ENCODE measurements around the gene MAGT1. TPM values are rescaled to one million over a fixed set of nuclear protein-coding genes. Genes with fewer than 3 reads are reported as not detected.

Gene MAGT1
- total and polyA plus RNA-seq, 3 experiments from 2014 or later = 44.0 to 55.0 (median 45.2) TPM

DNA sequence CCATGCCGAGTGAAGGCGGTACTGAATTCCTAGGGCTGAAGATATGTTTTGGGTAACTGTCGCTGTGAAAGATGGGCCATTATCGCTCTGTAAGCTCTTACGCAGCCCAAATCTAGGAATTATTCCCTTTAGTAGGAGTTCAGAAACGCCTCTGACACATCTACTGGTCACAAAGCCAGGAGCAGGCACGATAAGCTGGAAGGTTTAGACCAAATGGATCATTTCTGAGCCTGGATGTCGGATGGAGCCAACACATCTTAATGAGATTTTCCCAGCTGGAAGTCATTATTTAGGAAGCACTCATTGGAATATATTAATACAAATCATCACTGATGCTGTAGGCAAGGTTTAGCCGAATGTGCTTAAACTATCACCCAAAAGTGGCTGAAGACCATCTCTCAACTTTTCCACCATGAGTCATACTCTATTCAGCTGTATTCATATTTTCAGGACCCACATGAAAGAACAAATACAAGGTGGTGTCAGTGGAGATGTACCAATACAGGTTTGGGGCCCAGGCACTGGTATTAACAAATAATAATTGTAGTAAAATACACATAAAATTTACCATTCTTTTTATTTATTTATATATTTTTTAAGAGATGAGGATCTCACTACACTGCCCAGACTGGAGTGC is 75.0 kb downstream of the MAGT1 start:
- ChIA-PET CTCF (no interaction called here), POLR2A (no interaction called here)
- Histone ChIP-seq H3K27me3 (ENCODE audit: insufficient read depth, low read length, poor library complexity, severe bottlenecking) (no peaks in the 10 kb centered on the region), H3K36me3 (ENCODE audit: insufficient read depth, low read length) (no peaks in the 10 kb centered on the region), H3K4me1 (ENCODE audit: insufficient read depth, low read length) (no peaks in the 10 kb centered on the region), H3K4me3 (ENCODE audit: low read length) (no peak overlapping the region), H3K9me3 (ENCODE audit: low read length) (no peaks in the 10 kb centered on the region), H3K27ac (ENCODE audit: low read depth, low read length) (no peak overlapping the region)
- no peak overlapping the region for H3K27ac Mint-ChIP-seq
- peaks cover 2 to 11% (median 7%) of the 10 kb centered on the region in 5 donors for H3K9me3 Mint-ChIP-seq
- H3K4me1 Mint-ChIP-seq = no peaks in the 10 kb centered on the region
- H3K4me3 Mint-ChIP-seq = no peak overlapping the region
- peaks cover 6 to 27% (median 11%) of the 10 kb centered on the region in 3 donors for H3K36me3 Mint-ChIP-seq
- DNase-seq = no peak
- H3K27me3 Mint-ChIP-seq = peaks cover 0 to 1% of the 10 kb centered on the region in 2 donors

DNA sequence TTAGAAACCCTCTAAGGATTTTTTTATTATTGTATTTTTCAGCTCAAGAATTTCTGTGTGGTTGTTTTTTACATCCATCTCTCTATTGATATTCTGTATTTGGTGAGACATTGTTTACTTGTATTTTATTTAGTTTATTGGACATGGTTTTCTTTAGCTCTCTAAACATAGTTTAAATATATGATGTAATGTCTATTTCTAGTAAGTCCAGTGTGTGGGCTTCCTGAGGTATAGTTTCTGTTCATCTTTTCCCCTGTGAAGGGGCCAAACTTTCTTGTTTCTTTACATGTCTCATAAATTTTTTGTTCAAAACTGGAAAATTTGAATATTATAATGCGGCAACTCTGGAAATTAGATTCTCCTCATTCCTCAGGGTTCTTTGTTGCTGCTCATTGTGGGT is 81.0 kb downstream of the MAGT1 start:
- Mint-ChIP-seq H3K27me3 (peaks cover 0 to 4% of the 10 kb centered on the region in 2 donors), H3K9me3 (peaks cover 0 to 6% (median 0%) of the 10 kb centered on the region in 5 donors), H3K4me3 (no peak overlapping the region), H3K27ac (no peak overlapping the region), H3K4me1 (no peaks in the 10 kb centered on the region), H3K36me3 (no peaks in the 10 kb centered on the region)
- Histone ChIP-seq H3K4me3 (ENCODE audit: low read length) (no peak overlapping the region), H3K4me1 (ENCODE audit: insufficient read depth, low read length) (no peaks in the 10 kb centered on the region), H3K27ac (ENCODE audit: low read depth, low read length) (no peak overlapping the region), H3K9me3 (ENCODE audit: low read length) (no peaks in the 10 kb centered on the region), H3K36me3 (ENCODE audit: insufficient read depth, low read length) (no peaks in the 10 kb centered on the region), H3K27me3 (ENCODE audit: insufficient read depth, low read length, poor library complexity, severe bottlenecking) (no peaks in the 10 kb centered on the region)
- ChIA-PET CTCF (no interaction called here), POLR2A (no interaction called here)
- no peak for DNase-seq

DNA sequence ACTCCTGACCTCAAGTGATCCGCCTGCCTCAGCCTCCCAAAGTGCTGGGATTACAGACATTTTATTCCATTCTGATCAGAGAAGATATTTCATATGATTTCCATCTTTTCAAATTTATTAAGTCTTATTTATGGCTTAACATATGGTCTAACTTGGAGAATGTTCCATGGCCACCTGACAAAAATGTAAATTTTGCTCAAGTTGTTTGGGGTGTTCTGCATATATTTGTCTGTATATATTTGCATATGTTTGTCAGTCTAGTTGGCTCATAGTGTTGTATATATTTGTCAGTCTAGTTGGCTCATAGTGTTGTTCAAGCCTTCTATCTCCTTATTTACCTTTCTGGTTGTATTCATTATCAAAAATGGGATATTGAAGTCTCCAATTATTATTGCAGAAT is 93.0 kb downstream of the MAGT1 start:
- no peaks in the 10 kb centered on the region for H3K27me3 Mint-ChIP-seq

DNA sequence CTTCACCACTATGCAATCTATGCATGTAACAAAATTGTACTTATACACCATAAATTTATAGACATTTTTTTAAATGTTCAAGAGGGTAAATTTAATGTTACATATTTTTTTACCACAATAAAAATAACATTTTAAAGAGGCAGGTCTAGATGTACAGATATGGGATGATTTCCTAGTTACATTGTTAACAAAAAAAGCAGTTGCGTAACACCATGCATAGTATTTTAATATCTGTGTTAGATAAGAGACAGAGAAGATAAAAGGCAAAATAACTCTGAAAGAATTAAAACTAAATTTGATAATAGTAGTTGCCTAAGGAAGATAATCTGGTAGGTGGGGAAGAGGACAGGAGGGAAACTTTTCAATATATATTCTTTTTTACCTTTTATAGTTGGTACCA is 100.1 kb downstream of the MAGT1 start:
- DNase-seq = no peak
- Mint-ChIP-seq H3K9me3 (peaks cover 0 to 2% (median 0%) of the 10 kb centered on the region in 5 donors), H3K27ac (peak overlapping the region in 1 of 8 donors; percentile 19), H3K27me3 (peaks cover 0 to 3% of the 10 kb centered on the region in 2 donors), H3K36me3 (peaks cover 0 to 1% (median 0%) of the 10 kb centered on the region in 3 donors), H3K4me3 (no peak overlapping the region), H3K4me1 (no peaks in the 10 kb centered on the region)
- ChIA-PET POLR2A (no interaction called here), CTCF (no interaction called here)
- no peaks in the 10 kb centered on the region for H3K9me3 ChIP-seq (ENCODE audit: low read length)
- no peaks in the 10 kb centered on the region for H3K36me3 ChIP-seq (ENCODE audit: insufficient read depth, low read length)
- no peaks in the 10 kb centered on the region for H3K4me1 ChIP-seq (ENCODE audit: insufficient read depth, low read length)
- no peaks in the 10 kb centered on the region for H3K27me3 ChIP-seq (ENCODE audit: insufficient read depth, low read length, poor library complexity, severe bottlenecking)
- H3K4me3 ChIP-seq (ENCODE audit: low read length) = no peak overlapping the region
- H3K27ac ChIP-seq (ENCODE audit: low read depth, low read length) = no peak overlapping the region

More for the DNA sequence above, 93.0 kb downstream of the MAGT1 start:
- H3K4me1 Mint-ChIP-seq = no peaks in the 10 kb centered on the region
- no peaks in the 10 kb centered on the region for H3K36me3 Mint-ChIP-seq
- H3K27me3 ChIP-seq (ENCODE audit: insufficient read depth, low read length, poor library complexity, severe bottlenecking) = no peaks in the 10 kb centered on the region
- no peak overlapping the region for H3K4me3 ChIP-seq (ENCODE audit: low read length)
- H3K4me3 Mint-ChIP-seq = no peak overlapping the region
- peaks cover 0 to 8% (median 4%) of the 10 kb centered on the region in 5 donors for H3K9me3 Mint-ChIP-seq
- POLR2A ChIA-PET = no interaction called here
- no peaks in the 10 kb centered on the region for H3K36me3 ChIP-seq (ENCODE audit: insufficient read depth, low read length)
- H3K4me1 ChIP-seq (ENCODE audit: insufficient read depth, low read length) = no peaks in the 10 kb centered on the region
- no peak overlapping the region for H3K27ac ChIP-seq (ENCODE audit: low read depth, low read length)
- no peak for DNase-seq
- H3K27ac Mint-ChIP-seq = no peak overlapping the region
- CTCF ChIA-PET = no interaction called here
- no peaks in the 10 kb centered on the region for H3K9me3 ChIP-seq (ENCODE audit: low read length)

DNA sequence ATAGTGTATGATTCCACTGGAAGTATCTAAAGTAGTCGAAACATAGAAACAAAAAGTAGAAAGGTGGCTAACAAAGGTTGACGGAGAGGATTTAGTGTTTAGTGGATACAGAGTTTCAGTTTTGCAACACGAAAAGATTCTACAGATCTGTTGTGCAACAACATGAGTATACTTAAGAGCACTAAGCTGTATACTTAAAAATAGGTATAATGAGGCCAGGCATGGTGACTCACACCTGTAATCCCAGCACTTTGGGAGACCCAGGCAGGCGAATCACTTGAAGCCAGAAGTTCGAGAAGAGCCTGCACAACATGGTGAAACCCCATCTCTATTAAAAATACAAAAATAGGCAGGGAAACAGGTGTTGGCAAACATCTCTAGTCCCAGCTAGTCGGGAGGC is 101.3 kb downstream of the MAGT1 start:
- Histone ChIP-seq H3K9me3 (ENCODE audit: low read length) (no peaks in the 10 kb centered on the region), H3K4me3 (ENCODE audit: low read length) (no peak overlapping the region), H3K27me3 (ENCODE audit: insufficient read depth, low read length, poor library complexity, severe bottlenecking) (no peaks in the 10 kb centered on the region), H3K4me1 (ENCODE audit: insufficient read depth, low read length) (no peaks in the 10 kb centered on the region), H3K27ac (ENCODE audit: low read depth, low read length) (no peak overlapping the region), H3K36me3 (ENCODE audit: insufficient read depth, low read length) (no peaks in the 10 kb centered on the region)
- no peak for DNase-seq
- Mint-ChIP-seq H3K9me3 (no peaks in the 10 kb centered on the region), H3K4me1 (no peaks in the 10 kb centered on the region), H3K4me3 (no peak overlapping the region), H3K36me3 (peaks cover 0 to 1% (median 0%) of the 10 kb centered on the region in 3 donors), H3K27ac (no peak overlapping the region), H3K27me3 (peaks cover 0 to 3% of the 10 kb centered on the region in 2 donors)
- ChIA-PET CTCF (no interaction called here), POLR2A (no interaction called here)

DNA sequence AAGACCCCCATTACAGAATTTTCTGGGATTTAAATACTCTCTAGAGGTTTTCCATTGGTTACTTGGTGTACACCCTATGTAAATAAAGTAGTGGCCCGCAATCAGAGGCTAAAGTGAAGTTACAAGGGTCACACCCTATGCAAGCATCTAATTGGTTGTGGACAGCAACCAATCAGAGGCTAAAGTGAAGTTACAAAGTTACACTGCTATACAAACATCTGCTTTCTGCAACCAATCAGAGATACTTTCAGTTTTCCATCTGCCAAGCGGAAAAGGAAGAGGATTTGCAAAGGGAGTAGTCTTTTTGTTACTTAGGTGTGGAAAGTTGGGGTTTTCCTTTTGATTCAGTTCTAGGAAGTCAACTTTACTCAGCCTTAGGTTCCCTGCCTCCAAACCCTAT is 107.2 kb downstream of the MAGT1 start:
- POLR2A ChIA-PET = no interaction called here
- H3K4me1 ChIP-seq (ENCODE audit: insufficient read depth, low read length) = peaks cover 13% of the 10 kb centered on the region
- H3K4me3 ChIP-seq (ENCODE audit: low read length) = peak overlapping the region; percentile 65

DNA sequence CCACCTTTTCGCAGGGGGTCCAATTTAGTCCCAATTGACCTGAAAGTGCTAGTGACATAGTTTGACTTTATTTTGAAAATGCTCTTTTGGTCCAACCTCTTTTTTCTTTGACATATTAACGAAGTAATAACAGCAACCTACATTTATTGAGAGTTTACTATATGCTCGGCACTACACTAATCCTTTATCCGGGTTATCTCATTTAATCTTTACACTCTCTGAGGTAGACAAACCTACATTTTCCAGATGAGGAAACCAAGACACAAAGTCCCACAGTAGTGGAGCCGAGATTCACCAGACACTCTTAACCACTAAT is 108.9 kb downstream of the MAGT1 start:
- POLR2A ChIA-PET = no interaction called here
- DNase-seq = no peak
- H3K4me3 ChIP-seq (ENCODE audit: low read length) = peak overlapping the region; percentile 73

More for the DNA sequence above, 107.2 kb downstream of the MAGT1 start:
- Histone ChIP-seq H3K9me3 (ENCODE audit: low read length) (no peaks in the 10 kb centered on the region), H3K27ac (ENCODE audit: low read depth, low read length) (peak overlapping the region; percentile 16), H3K27me3 (ENCODE audit: insufficient read depth, low read length, poor library complexity, severe bottlenecking) (no peaks in the 10 kb centered on the region), H3K36me3 (ENCODE audit: insufficient read depth, low read length) (no peaks in the 10 kb centered on the region)
- peak in 3 of 5 donors; percentile 13 to 59 (median 52) for DNase-seq
- Mint-ChIP-seq H3K9me3 (no peaks in the 10 kb centered on the region), H3K27ac (peak overlapping the region; percentile 29 to 99 (median 89)), H3K4me1 (peaks cover 19 to 42% (median 23%) of the 10 kb centered on the region in 3 donors), H3K27me3 (peaks cover 0 to 3% of the 10 kb centered on the region in 2 donors), H3K36me3 (peaks cover 0 to 7% (median 0%) of the 10 kb centered on the region in 3 donors), H3K4me3 (peak overlapping the region; percentile 63 to 99 (median 82))
- CTCF ChIA-PET = interaction anchor here (1.3 to 2.1 kb wide), 2 partner anchors 111 to 237 kb away, joined by 3 to 7 read pairs; partner anchors contain the start of gene COX7B

DNA sequence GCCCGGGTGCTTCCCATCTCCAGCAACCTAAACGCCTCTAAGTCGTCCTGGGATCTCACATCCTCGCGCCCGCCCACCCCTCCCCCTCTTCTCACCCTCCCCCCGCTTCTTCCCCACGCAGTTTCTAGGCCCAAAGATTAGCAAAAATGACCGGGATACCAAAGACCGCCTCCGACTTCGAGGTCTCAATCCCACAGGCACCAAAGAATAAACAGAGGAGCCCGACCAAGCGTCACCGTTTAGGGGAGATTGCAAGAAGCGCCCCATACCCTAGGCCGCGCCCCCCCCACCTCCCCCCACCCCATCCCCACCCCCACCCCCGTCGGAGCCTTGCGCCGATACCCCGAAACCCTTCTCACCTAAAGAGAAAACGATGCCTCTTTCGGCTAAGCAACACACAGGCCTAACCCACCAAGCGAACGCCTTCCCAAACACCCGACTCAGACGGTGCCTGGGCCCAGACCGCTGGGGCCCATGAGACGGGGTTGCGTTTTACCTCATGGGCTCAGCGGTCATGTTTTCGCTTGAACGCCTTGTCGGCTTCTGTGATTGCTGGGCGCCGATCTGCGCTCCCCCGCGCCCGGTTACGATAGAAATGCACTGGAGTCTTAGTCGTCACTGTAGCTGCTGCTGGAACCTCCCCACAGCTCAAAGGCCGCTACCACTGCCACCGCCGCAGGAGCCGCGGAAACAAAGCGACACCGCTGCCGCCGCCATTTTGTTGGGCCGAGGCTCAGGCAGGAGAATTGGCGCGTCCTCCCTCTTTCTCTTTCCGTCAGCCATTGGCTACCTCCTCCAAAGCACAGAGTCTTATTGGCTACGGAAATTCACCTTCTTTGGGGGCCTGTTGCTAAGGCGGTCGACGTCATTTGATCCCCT is 109.5 kb downstream of the MAGT1 start, which contains the start of gene ATRX:
Gene ATRX (minus strand): TSS at position 731 of the 879 bp plus-strand sequence. CDS start 215 bp downstream, at position 516.
- peak within 1 kb of the TSS; percentile 73 for H3K4me3 ChIP-seq (ENCODE audit: low read length)
- H3K36me3 ChIP-seq (ENCODE audit: insufficient read depth, low read length) = no peaks in the 10 kb centered on the region
- peaks cover 0 to 10% (median 0%) of the 10 kb centered on the region in 3 donors for H3K36me3 Mint-ChIP-seq
- peaks cover 32 to 52% (median 37%) of the 10 kb centered on the region in 3 donors for H3K4me1 Mint-ChIP-seq
- CTCF ChIA-PET = no interaction called here
- POLR2A ChIA-PET = interaction anchor here (0.6 kb wide), 1 partner anchor 66 kb away, joined by 3 read pairs; no protein-coding TSS in a partner anchor
- no peaks in the 10 kb centered on the region for H3K9me3 Mint-ChIP-seq
- H3K9me3 ChIP-seq (ENCODE audit: low read length) = no peaks in the 10 kb centered on the region
- H3K27me3 Mint-ChIP-seq = no peaks in the 10 kb centered on the region
- peak; percentile 67 to 86 (median 81) for DNase-seq
- peaks cover 13% of the 10 kb centered on the region for H3K4me1 ChIP-seq (ENCODE audit: insufficient read depth, low read length)
- H3K27ac Mint-ChIP-seq = peak within 1 kb of the TSS; percentile 99 to 100 (median 99)
- H3K27ac ChIP-seq (ENCODE audit: low read depth, low read length) = peak within 1 kb of the TSS; percentile 93
- no peaks in the 10 kb centered on the region for H3K27me3 ChIP-seq (ENCODE audit: insufficient read depth, low read length, poor library complexity, severe bottlenecking)
- peak within 1 kb of the TSS; percentile 98 to 100 (median 99) for H3K4me3 Mint-ChIP-seq

More for the DNA sequence above, 108.9 kb downstream of the MAGT1 start:
- Mint-ChIP-seq H3K4me3 (peak overlapping the region; percentile 98 to 100 (median 99)), H3K27me3 (no peaks in the 10 kb centered on the region), H3K9me3 (no peaks in the 10 kb centered on the region), H3K27ac (peak overlapping the region; percentile 99 to 100 (median 99)), H3K4me1 (peaks cover 29 to 52% (median 34%) of the 10 kb centered on the region in 3 donors), H3K36me3 (peaks cover 0 to 8% (median 0%) of the 10 kb centered on the region in 3 donors)
- CTCF ChIA-PET = no interaction called here
- Histone ChIP-seq H3K27ac (ENCODE audit: low read depth, low read length) (peak overlapping the region; percentile 93), H3K4me1 (ENCODE audit: insufficient read depth, low read length) (peaks cover 13% of the 10 kb centered on the region), H3K36me3 (ENCODE audit: insufficient read depth, low read length) (no peaks in the 10 kb centered on the region), H3K9me3 (ENCODE audit: low read length) (no peaks in the 10 kb centered on the region), H3K27me3 (ENCODE audit: insufficient read depth, low read length, poor library complexity, severe bottlenecking) (no peaks in the 10 kb centered on the region)
